GM21360 (cell line): Measurements from ENCODE around the gene BEST2.

Experiments used
- ATAC-seq: cut with Tn5 transposase; IDR thresholded peaks from one replicate; pipeline ENCODE4 v1.9.1; 2021; ENCODE audit warnings: mild to moderate bottlenecking, moderate library complexity; ENCODE audit not compliant: unreplicated experiment

BEST2 gene

GRCh38 chr19:12727745-12728433 lies 23.7 kb upstream of the BEST2 start:
- ATAC-seq, result no peak

DNA sequence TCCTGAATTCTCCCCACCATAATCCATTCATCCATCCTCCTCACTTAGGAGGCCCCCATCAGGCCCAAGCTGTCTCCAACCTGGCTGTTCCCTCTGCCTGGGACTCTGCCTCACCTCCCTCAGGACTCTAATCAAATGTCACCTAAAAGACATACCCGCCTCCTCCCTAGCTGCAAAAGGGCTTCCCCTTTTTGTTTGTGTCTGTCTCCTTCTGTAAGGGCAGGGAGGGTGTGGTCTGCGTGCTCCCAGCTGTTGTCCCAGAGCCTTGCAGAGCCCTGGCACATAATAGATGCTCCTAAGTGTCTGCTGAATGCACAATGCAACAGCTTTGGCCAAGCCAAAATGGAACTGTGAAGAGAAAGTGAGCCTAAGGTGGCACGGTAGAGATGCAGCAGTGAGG lies 21.5 kb upstream of the BEST2 start:
- no peak for ATAC-seq

DNA sequence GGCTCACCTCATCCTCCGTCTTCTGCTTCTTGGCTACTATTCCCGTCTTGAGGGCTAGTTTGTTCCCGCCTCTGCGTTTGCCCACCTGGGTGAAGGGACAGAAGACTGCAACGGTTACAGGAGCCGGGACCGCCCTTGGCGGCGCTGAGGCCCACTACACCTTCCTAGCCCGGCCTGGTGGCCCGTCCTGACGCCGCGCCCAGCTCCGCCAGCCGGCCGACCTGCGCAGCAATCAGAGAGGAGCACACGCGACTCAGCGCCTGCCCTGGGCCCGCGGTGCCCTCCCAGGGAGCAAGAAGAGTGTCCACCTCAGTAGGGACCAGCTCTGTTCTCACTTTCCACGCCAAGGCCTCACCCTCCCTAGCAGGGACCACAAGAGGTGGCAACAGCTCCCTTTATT lies 20.3 kb upstream of the BEST2 start:
- no peak for ATAC-seq

DNA sequence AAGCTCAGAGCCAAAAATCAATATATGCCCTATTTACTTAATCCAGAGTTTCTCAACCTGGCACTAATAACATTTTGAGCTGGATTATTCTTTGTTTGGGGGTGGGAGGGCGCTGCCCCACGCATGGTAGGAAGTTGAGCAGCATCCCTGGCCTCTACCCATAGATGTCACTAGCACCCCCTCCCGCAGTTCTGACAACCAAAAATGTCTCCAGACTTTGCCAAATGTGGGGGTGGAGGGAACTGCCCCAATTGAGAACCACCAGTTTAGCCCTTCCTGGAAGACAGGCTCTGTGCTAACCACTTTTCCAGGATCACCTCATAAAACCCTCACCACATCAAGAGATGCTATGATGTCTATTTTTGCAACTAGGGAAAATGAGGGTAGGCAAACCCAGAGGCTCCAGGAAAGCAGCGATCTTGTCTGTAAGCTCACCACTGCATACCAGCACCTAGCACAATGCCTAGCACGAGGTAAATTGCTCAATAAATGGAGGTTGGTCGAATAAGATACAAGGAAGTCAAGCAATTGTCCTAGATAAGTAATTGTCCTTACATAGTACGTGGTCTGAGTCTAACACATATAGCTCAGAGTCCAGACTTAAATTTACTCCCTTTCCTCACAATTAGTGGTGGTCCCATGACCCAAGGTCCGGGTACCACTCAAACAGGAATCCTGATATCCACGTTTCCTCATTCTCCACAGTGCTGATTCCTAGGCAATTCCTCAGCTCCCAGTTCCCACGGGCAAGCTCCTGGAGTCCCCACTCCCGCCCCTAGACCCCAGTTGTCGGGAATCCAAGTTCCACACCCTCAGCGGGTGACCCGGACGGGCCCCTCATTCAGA lies 18.0 kb upstream of the BEST2 start:
- ATAC-seq, result no peak

GRCh38 chr19:12736995-12737834 lies 14.4 kb upstream of the BEST2 start, which contains the start of gene GET3:
Gene GET3 (plus strand): TSS chr19:12737497. CDS start chr19:12737506, 9 bp downstream.
- ATAC-seq, result peak; percentile 77

DNA sequence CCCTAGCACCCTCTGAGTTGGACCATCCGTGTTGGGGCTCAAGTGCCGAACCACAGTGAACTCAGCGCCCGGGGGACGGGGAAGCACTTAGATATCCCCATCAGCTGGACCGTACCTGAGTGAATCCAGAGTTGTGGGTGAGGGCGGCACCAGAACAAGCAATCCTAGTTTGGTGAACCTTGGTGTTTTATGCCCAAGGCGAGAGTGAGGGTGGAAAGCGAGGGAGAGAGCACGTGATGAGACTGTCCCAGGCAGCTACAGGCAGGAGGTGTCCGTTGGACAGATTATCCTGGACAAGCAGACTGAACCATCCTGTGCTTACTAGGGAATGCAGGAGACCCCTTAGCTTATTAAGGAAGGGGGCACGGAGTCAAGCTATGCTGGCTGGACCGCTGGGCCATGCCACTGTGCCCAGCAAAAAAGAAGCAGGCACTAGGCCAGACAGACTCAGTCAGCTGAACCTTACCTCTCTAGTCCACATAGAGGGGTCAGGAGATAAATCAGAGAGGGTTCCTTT lies 13.7 kb upstream of the BEST2 start:
- no peak for ATAC-seq

DNA sequence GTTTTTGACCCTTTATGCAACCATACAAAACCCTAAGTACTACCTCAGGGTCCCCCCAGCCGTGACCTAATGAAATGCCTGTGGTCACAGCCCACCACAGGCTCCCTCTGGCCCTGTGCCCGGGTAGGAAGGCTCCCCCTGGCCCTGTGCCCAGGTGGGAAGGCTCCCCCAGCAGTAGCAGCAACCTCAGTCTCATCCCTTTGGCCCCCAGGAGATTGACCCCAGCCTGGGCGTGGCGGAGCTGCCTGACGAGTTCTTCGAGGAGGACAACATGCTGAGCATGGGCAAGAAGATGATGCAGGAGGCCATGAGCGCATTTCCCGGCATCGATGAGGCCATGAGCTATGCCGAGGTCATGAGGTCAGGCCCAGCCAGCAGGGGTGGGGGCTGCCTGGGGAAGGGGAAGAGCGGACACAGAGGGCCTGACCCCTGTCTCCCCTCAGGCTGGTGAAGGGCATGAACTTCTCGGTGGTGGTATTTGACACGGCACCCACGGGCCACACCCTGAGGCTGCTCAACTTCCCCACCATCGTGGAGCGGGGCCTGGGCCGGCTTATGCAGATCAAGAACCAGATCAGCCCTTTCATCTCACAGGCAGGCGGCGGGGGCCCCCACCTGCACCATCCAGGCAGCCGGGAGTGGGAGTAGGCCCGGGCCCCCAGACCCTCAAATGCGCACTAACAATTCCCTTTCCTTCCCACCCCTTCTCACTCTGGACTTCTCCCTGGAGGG lies 6.3 kb upstream of the BEST2 start:
- no peak for ATAC-seq

GRCh38 chr19:12748489-12748888 lies 3.1 kb upstream of the BEST2 start:
- ATAC-seq, result no peak

- no peak for ATAC-seq
Measured at GRCh38 chr19:12749938-12750521, 1.6 kb upstream of the BEST2 start.

DNA sequence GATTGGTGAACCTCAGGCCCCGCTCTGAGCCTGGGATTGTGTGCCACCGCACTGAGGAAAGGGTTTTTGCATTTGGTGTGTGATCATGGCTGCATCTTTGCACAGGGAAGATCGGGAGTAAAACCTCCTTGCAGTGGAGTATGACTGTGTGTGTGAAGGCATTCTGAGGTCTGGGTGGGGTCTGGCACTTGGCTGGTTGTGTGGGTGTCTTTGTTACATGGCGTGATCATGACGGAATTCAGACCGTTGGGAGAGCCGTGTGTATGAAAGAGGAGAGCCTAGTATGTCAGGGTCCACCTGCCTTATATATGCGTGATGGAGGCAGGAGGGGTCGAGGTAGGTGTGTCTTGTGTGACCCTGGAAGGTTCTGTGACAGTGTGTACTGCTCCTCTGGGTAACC lies 740 bp upstream of the BEST2 start:
- no peak for ATAC-seq

DNA sequence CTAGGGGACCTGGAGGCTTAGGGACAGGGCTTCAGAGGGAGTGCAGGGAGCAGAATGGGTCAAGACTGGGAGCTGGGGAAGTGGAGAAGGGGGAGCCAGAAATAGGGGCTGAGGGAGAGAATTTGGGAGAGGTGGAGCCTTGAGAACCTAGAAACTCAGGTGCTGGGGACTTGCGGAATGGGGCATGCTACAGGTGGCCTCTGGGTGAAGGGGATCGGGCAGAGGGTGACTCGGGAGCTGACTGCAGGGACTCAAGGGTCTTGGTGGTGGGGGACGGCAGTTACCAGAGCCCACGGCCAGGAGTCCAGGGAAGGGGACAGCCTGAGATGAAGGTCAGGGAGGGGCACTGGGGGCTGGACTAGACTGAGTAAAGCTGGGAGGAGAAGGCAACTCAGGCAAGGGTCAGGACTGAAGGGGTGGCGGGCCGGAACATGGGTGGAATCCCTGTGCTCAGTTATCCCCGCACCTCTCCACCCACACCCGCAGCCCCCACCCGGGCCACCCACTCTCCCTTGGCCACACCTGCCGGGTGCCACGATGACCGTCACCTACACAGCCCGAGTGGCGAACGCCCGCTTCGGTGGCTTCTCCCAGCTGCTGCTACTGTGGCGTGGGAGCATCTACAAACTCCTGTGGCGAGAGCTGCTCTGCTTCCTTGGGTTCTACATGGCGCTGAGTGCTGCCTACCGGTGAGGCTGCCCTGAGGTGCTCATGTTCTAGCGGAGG lies 628 bp downstream of the BEST2 start:
- no peak for ATAC-seq

GRCh38 chr19:12754465-12755196 lies 3.0 kb downstream of the BEST2 start:
- no peak for ATAC-seq

DNA sequence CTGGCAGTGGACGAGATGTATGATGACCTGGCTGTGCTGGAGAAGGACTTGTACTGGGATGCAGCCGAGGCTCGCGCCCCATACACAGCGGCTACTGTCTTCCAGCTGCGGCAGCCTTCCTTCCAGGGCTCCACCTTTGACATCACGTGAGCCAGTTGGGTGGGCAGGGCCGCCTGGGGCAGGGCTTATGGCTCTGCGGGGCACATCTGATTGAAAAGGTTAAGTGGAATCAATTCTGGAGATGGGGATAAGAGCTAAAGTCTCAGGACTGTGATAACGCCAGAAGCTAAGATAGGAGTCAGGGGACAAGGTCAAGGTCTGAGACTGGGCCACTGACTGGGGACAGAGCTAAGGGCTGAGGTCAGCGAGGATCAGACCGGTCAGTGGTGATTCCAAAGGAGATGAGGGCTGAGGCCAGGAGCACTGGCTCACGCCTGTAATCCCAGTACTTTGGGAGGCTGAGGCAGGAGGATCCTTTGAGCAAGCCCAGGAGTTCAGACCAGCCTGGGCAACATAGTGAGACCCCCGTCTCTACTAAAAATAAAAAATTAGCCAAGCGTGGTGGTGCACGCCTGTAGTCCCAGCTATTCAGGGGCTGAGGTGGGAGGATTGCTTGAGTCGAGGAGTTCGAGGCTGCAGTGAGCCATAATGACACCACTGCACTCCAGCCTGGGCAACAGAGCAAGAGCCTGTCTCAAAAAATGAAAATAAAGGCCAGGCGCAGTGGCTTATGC lies 4.7 kb downstream of the BEST2 start:
- no peak for ATAC-seq

DNA sequence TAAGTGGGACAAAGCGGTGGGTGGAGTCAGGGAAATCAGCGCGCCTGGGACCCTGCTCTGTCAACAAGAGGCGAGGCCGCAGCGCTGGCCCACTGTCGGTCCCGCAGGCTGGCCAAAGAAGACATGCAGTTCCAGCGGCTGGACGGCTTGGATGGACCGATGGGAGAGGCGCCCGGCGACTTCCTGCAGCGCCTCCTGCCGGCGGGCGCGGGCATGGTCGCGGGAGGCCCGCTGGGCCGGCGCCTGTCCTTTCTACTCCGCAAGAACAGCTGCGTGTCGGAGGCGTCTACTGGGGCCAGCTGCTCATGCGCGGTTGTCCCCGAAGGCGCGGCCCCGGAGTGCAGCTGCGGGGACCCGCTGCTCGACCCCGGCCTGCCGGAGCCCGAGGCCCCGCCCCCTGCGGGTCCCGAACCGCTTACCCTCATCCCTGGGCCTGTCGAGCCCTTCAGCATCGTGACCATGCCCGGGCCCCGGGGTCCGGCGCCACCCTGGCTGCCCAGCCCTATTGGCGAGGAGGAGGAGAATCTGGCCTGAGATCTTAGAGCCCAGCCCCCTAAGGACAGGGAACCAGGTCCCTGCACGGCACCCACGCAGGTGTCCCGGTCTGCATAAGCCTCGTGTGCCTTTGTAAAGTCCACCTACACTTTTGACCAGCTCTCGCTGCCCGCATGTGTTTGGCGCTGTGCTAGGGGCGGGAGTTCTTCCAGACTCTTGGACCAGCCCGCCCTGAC lies 6.1 kb downstream of the BEST2 start:
- ATAC-seq, result no peak

DNA sequence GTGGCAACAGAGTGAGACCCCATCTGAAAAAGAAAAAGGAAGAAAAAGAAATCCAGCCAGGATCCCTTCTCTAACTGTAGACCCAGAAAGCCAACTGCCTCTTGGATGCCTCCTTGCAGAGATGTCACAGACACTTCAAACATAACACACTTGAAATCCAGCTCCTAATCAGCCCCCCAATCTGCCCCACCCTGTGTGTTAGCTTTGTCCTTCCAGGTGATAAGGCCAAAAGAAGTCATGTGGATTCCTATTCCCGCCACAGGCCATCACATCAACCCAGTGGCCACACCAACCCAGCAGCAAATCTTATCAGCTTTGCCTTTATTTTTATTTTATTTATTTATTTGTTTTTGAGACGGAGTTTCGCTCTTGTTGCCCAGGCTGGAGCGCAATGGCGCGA lies 8.1 kb downstream of the BEST2 start:
- no peak for ATAC-seq

GRCh38 chr19:12763100-12763499 lies 11.5 kb downstream of the BEST2 start:
- ATAC-seq, result no peak

DNA sequence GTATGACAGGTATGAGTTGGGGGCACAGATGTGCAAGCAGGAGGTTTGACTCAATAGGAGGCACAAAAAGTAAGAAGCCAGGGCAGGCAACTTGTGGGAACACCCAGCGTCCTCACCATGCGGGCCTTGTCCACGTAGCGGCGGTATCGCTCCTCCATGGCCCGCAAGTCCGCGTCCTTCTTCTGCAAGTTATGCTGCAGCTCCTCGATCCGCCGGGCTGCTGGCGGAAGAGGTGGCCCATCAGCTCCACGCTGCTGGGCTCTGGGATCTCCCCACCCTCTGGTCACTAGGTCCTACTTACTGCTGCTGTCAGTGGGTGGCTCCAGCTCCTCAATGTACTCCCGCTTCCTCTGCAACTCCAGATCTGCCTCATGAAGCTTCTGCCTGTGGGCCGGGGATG lies 13.1 kb downstream of the BEST2 start:
- ATAC-seq, result no peak
